ENCODE data around the gene FBH1.
"Not testable (repeated sequence)": the region's sequence is repeated elsewhere in the genome, so short reads cannot be mapped to it uniquely, and the experiment has no call there.

The FBH1 gene

DNA sequence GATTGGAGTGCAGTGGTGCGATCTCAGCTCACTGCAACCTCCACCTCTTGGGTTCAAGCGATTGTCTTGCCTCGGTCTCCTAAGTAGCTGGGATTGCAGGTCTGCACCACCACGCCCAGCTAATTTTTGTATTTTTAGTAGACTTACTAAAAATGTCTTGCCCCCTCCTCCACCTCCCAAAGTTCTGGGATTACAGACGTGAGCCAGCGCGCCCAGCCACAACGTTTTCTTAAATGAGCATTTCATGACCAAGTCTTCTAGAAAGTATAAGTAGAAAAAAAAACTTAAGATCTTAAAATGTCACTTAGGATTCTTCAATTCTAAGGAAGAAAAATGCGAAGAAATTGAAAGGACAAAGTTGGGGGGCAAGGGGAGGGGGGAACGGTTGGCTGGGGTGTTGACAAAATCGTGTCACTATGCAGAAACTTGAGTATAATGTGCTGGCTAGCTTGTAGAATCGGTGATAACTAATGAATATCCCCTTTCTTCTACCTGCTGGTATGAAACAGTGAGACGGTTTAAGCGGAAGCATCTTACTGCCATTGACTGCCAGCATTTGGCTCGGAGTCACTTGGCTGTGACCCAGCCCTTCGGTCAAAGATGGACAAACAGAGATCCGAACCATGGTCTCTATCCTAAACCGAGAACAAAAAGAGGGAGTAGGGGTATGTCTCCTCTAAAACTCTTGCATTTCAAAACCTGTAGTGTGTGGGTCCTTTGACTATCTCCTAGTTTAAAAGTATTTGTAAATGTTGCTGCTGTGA, 12.7 kb downstream of the FBH1 start:
- no peak for DNase-seq (ENCODE audit: low read depth in 1 of 2, low spot score in 1 of 2)

DNA sequence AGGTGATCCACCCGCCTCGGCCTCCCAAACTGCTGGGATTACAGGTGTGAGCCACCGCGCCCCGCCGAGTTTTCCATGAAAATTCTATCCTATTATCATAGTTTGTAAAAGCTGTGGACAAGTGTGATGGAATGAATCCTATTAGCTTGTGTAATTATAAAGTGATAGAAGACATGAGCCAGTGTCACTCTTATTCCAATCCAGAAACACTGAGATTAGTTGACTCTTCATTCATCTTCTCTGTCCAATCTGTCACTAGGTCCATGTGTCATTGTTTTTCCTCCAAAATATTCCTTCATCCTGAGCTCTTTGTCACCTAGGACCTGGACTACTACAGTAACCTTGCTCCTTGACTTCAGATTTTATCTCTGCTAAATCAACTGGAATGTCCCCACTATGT, 13.5 kb downstream of the FBH1 start:
- DNase-seq (ENCODE audit: low read depth in 1 of 2, low spot score in 1 of 2): no peak

DNA sequence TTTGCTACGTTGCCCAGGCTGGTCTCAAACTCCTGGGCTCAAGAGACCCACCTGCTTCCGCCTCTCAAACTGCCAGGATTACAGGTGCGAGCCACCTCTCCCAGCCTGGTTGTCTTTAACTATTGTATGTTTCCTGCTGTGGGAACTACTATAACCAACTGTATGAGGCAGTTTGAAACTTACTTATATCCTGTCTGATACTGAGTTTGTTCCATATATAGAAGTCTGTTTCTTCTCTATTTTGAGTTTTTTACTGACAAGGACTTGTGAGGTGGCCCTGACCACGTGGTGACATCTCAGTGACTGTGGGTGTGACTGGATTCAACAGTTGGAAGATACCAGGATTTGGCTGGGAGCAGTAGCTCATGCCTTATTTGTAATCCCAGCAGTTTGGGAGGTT, 14.2 kb downstream of the FBH1 start:
- no peak for DNase-seq (ENCODE audit: low read depth in 1 of 2, low spot score in 1 of 2)

DNA sequence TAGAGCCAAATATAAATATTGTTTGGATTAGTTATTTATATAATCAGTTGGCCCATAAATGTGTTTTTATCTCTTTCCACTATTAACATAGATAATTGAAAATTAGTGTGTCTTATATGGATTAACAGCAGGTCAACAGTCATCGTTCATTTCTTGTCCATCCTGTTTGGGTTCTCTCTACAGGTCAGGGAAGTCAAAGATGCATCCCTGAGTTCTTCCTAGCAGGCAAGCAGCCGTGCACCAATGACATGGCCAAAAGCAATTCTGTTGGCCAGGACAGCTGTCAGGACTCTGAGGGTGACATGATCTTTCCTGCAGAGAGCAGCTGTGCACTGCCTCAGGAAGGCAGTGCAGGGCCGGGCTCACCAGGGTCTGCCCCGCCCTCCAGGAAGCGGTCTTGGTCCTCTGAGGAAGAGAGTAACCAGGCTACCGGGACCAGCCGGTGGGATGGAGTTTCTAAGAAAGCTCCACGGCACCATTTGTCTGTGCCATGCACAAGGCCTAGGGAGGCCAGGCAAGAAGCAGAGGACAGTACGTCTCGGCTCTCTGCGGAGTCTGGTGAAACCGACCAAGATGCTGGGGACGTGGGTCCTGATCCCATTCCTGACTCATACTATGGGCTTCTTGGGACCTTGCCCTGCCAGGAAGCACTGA, 15.9 kb downstream of the FBH1 start:
- no peak for DNase-seq (ENCODE audit: low read depth in 1 of 2, low spot score in 1 of 2)

DNA sequence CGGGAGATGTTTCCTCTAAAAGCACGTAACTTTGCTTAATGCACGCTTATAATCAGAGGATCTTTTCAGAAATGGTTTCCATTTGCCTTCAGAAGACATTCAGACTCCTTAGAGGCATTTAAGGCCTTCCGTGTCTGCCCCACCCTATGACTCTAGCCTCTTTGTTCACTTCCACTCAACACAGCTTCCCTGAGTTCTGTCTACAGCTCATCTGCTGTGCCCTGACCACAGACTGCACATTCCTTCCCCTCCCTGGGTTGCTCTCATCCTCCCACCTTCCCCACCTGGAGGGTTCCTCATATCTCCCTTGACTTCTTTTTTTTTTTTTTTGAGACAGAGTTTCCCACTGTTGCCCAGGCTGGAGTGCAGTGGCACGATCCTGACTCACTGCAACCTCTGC, 16.6 kb downstream of the FBH1 start:
- no peak for DNase-seq (ENCODE audit: low read depth in 1 of 2, low spot score in 1 of 2)

DNA sequence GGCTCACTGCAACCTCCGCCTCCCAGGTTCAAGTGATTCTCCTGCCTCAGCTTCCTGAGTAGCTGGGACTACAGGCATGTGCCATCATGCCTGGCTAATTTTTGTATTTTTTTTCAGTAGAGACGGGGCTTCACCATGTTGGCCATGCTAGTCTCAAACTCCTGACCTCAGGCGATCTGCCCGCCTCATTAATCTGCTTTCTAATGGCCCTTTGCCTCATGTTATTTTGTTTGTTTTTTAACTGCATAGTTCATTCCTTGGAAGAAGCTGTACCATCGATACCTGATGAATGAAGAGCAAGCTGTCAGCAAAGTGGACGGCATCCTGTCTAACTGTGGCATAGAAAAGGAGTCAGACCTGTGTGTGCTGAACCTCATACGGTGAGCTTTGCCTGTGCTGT, 18.6 kb downstream of the FBH1 start:
- DNase-seq (ENCODE audit: low read depth in 1 of 2, low spot score in 1 of 2): not testable (repeated sequence)

DNA sequence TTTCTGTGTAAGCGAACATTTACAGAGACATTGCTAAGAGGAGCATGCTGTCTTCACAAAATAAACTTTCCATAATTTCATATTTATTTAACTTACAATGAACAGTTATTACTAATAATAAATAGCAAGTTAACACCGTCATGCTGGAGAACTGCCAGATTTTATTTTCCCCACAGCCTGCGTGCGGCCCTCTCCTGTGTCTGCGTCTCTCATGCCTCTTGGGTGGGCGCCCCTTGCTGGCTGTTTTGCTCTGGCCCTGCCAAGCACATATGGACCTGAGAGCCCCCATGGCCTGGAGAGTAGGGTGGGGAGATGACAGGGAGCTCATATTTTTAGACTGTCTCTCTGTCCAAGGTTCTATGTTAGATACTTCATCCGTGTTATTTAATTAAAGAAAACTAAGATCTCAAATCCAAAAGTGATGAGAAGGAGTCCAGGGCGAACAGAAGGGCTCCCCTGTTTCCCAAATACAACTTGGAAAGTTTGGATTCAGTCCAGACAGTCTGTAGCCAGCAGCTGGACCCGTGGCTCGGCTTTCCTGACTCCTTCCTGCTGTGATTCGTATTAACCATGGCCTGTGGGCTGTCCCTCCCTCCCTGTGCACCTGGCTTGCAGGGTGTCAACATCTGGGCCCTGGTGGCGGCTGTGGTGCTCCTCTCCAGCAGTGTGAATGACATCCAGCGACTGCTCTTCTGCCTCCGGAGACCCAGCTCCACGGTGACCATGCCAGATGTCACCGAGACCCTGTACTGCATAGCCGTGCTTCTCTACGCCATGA, 20.5 kb downstream of the FBH1 start:
- no peak for DNase-seq (ENCODE audit: low read depth in 1 of 2, low spot score in 1 of 2)

DNA sequence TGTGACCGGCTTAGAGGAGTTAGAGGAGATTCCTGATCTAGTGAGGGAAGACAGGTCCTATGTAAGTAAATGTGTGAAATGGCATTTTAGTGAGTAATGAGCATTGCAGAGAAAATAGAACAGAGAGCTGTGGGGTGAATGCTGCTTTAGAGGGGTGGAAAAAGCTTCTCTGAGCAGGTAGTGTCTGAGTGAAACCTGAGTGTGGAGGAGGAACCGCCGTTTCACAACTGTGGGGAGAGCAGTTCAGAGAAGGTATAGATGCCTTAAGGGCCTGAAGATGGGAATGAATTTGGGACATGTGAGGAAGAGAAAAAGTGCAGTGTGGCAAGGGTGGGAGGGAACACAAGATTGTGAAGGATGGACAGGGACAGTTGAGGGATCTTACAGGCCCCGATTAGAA, 21.6 kb downstream of the FBH1 start:
- no peak for DNase-seq (ENCODE audit: low read depth in 1 of 2, low spot score in 1 of 2)

DNA sequence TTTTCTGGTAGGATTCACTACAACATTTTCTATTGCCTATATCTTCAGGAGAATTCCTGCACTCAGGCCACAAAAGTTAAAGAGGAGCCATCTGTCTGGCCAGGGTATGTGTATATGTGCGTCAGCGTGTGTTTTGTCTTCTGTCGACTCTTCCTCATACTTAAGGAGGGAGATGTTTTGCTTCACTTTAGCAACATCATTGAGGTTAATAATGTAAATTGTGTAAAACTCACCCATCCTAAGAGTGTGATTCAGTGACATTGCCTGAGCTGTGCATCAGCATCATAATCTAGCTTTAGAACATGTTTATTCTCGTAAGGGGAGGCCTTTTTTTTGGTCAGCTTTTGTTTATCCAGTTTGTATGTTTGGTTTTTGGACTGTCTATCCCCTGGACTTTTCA, 23.7 kb downstream of the FBH1 start:
- no peak for DNase-seq (ENCODE audit: low read depth in 1 of 2, low spot score in 1 of 2)

DNA sequence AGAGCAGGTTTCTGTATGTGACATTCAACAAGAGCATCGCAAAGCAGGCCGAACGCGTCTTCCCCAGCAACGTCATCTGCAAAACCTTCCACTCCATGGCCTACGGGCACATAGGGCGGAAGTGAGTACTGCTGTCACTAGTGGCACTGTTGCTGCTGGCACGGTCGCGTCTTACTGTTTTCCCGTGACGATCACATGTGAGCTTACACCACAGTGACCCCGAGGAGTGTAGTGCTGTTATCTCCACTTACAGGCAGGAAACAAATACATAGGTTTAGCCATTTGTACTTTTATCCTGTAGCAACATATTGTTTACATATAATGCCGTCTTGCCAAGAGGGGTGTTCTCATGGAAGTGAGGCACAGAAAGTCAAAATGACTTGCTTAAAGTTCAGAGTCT, 25.4 kb downstream of the FBH1 start:
- no peak for DNase-seq (ENCODE audit: low read depth in 1 of 2, low spot score in 1 of 2)

DNA sequence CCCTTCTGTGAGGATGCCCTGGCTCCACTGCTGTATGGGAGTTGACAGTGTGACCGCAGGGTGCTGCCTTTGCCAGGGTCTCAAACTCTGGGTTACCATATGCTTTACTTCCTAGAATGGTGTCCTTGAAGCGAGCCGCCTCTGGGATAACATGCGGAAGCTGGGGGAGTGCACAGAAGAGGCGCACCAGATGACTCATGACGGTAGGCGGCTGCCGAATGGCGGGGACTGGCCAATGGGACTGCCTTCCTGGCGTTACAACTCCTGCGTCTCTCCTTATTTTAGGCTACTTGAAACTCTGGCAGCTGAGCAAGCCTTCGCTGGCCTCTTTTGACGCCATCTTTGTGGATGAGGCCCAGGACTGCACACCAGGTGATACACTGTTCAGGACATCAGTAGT, 27.3 kb downstream of the FBH1 start:
- DNase-seq (ENCODE audit: low read depth in 1 of 2, low spot score in 1 of 2): no peak

DNA sequence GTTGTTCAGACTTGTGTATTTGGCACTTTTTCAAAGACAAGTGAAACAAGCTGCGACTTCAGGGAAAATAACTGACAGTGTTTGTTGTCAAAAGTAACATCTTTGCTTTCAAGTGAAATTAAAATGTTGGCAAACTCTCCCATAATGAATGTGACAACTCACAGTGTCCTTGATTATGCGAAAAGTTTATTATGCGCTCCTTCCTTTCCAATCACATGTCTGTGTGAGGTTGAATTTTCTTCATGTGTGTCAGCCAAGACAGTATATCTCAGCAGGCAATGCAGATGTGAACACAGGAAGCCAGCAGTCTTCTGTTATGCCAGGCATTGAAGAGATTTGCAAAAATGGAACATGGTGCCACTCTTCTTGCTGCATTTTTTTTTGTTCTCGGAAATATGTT, 28.7 kb downstream of the FBH1 start:
- DNase-seq (ENCODE audit: low read depth in 1 of 2, low spot score in 1 of 2): no peak

DNA sequence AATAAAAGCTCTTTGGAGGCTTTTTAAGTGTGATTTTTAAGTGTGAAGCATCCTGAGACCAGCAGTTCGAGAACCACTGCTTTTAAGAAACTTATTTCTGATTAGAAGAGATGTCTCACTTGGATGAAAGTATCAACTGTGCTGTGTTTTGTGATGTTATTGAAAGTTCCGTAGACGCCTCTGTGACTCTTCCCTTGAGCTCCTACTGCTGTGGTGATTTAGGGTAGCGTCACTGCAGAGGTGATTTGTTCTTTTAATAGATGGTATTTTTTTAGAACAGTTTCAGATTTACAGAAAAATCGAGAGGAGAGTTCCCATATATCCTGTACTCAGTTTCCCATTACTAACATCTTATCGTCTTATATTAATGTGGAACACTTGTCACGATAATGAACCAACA, 29.5 kb downstream of the FBH1 start:
- DNase-seq (ENCODE audit: low read depth in 1 of 2, low spot score in 1 of 2): no peak

DNA sequence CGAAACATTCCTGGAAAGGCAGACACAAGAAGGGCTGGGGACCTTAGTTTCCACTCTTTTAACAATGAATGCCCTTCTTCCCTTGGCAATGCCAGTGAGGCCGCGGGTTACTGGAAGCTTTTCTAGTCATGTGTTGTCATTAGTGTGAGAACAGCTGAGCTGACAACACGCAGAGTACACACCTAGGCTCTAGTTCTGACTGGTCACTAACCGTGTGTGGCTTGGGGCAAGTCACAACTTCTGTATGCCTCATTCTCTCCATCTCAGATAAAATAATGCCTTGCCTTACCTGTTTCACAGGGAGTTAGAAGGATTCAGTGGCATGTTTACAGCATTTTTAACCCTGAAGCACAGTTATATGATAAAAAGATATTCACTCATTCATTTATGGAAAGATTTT, 31.7 kb downstream of the FBH1 start:
- no peak for DNase-seq (ENCODE audit: low read depth in 1 of 2, low spot score in 1 of 2)

DNA sequence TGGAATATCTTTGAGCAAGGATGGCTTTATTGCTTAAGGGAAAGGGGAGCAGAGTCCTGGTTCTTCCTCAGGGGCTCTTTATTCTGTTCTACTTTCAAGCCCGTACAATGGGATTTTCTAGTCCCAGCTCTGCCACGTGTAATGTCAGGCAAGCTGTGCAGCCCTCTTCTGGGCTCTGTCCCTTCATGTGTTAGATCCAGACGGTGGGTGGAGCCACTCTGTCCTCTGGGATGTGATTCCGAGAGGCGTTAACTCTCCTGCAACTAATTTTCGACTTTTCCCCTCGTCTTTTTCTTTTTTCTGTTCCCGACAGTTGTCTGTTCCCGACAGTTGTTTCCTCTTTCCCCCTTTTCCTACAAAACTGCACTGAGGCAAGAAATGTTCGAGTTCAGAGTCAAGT, 34.8 kb downstream of the FBH1 start:
- DNase-seq (ENCODE audit: low read depth in 1 of 2, low spot score in 1 of 2): no peak

DNA sequence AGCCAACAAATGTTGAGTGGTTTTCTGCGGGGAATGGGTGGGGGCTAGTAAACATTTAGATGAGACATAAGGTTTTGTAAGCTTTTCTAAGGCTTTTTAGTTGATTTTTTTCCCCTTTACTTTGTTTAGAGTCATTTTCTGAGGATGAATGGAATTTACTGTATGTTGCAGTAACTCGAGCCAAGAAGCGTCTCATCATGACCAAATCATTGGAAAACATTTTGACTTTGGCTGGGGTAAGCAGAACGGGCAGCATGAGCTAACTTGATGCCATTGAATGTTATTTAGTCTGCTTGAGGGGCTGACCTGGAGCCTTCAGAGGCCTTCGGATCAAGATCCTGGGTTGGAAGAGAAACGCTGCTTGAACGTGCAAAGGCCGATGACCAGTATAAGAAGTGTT, 37.3 kb downstream of the FBH1 start:
- DNase-seq (ENCODE audit: low read depth in 1 of 2, low spot score in 1 of 2): no peak

DNA sequence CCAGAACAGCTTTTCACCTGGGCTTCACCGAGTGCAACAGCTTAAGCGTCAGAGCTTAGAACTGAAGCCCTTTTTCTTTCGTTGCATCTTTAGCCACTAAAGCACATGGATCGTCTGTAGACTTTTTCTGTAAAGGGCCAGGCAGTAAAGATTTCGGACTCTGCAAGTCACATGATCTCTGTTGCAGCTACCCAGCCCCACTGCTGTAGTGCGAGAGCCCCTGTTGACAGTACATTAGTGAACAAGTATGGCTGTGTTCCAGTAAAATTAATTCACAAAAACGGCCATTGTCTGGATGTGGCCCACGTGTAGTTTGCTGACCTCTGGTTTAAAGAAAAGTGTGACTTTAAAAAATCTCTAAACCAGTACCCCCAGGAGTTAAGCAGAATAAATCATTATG, 39.4 kb downstream of the FBH1 start:
- no peak for DNase-seq (ENCODE audit: low read depth in 1 of 2, low spot score in 1 of 2)

DNA sequence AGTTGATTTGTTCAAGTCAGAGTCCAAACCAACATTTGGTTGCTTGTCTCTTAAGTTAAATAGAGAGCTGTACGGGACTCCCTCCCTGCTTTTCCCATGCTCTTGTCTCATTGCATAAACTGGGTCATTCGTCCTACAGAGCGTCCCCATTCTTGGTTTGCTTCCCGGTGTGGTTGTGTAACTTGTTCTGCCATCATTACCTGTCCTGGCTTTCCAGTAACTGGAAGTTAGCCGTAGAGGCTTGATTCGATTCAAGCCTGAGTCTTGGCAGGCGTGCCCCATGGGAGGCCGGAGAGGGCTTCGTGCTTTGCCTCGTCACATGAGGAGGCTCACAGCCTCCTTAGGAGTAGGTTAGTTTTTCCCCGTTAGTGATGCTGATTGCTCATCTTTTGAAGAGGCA, 40.2 kb downstream of the FBH1 start:
- DNase-seq (ENCODE audit: low read depth in 1 of 2, low spot score in 1 of 2): no peak

DNA sequence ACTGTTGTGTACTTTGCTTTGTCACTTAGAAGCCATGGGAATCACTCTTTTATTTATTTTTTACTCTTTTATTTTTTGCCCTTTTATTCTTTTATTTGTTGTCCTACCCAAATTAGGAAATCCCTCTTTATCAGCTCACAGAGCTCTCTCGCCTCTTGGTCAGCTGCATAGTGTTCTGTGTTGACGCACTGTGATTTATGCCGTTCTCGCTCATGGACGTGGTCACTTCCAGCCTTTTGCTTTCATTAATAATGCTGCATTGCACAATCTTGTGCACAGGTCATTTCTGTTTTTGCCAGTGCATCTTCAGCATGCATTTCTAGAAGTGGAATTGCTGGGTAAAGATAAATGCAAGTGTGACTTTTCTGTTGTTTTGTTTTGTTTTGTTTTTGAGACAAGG, 42.3 kb downstream of the FBH1 start:
- no peak for DNase-seq (ENCODE audit: low read depth in 1 of 2, low spot score in 1 of 2)

DNA sequence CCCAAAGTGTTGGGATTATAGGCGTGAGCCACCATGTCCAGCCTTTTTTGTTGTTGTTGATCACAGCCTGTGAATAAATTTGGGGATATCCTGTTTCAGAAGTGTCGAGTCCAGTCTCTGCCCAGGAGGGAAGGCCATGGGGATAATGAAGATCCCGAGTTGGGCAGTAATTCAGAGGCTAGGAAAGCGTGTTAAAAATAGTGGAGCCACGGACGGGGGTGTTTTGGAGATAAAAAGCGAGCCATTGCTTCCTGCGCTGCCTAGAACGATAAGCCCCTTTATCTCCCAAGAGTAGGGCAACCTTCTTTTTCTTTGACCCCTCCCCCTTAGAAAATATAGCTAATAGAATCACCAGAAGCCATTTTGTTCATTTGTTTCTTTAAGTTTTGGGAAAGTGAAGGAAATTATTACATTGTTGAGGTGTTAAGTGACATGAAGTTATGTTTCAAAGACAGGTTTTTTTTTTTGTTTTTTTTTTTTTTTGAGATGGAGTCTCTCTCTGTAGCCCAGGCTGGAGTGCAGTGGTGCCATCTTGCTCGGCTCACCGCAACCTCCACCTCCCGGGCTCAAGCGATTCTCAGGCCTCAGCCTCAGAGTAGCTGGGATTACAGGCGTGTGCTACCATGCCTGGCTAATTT, 44.0 kb downstream of the FBH1 start:
- no peak for DNase-seq (ENCODE audit: low read depth in 1 of 2, low spot score in 1 of 2)

DNA sequence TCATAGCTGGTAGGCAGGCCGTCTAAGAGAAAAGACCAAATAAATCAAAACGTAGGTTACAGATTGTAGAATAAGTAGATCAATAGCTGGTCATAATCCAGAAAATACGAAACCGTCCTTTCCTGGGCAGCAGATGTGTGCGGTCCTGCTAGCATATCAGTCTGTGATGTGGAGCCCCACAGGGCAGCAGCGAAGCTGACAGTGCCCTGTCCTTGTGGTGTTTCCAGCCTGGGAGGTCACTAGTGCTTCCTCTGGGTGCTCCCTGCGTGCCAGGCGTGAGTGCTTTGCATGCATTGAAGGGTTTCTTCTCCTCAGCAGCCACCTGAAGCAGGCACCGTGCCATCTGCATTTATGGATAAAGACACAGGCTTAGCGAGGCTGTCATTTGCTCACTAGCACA, 45.6 kb downstream of the FBH1 start:
- no peak for DNase-seq (ENCODE audit: low read depth in 1 of 2, low spot score in 1 of 2)

DNA sequence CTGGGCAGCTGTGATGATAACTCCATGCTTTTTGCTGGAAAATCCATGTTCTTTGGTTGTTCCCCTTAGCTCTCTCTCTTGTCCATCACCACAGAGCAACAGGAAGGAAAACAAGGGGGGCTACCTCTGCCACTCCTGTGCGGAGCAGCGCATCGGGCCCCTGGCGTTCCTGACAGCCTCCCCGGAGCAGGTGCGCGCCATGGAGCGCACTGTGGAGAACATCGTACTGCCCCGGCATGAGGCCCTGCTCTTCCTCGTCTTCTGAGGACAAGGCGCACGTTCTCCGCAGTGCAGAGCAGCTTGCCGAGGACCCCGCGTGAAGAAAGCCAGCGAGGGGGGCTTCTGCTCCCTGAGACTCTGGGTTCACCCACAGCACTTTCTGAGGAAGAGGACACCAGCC, 47.0 kb downstream of the FBH1 start:
- no peak for DNase-seq (ENCODE audit: low read depth in 1 of 2, low spot score in 1 of 2)
